Testis (tissue), 2 donors: ENCODE results near the gene ZSWIM6.

Experiments used
- CTCF ChIP-seq, 3 experiments: fragments of 450-650 bp in 2 of 3; fragments of 200-600 bp in 1 of 3; sonication (generic) in 1 of 3; IDR thresholded peaks; one replicate each; pipeline ENCODE4 v1.5.1; 2016 to 2019; ENCODE audit warnings: antibody characterized with exemption in 3 of 3, mild to moderate bottlenecking in 2 of 3, moderate library complexity in 1 of 3
- POLR2A ChIP-seq: fragments of 450-650 bp; IDR thresholded peaks from one replicate; pipeline ENCODE4 v1.6.1; 2017; ENCODE audit warnings: antibody characterized with exemption, mild to moderate bottlenecking, moderate library complexity

GRCh38 chr5:61352612-61353156, 20.6 kb downstream of the ZSWIM6 start:
- TF ChIP-seq CTCF (IDR thresholded peaks at IDR 0.05) (no peak), POLR2A (no peak)
